HCT116 (cell line): Measurements from ENCODE around the gene ENKD1. TPM values are rescaled to one million over a fixed set of nuclear protein-coding genes. Genes with fewer than 3 reads are reported as not detected.

Experiments used
- ATAC-seq: fragments of 200-7000 bp; cut with Tn5 transposase; 2 replicates; pipeline ENCODE4 v1.9.1; 2020; ENCODE audit warnings: mild to moderate bottlenecking, moderate library complexity
- BruUV-seq: library from RNA; stranded (reverse); fragments of 400-500 nt; replicated peaks from 2 replicates; lab custom pipeline; 2021; lab: Mats Ljungman, UMichigan
- CTCF ChIA-PET: fragments of 300-600 bp; sonication (Branson Sonifier 250); formaldehyde crosslinking; loops from one replicate; lab custom pipeline; 2021; ENCODE audit warnings: antibody characterized with exemption; lab: Charles Lee
- POLR2A ChIA-PET: fragments of 300-600, 350-600 bp; sonication (Branson Sonifier 250); formaldehyde crosslinking; loops from one replicate; lab custom pipeline; 2021; ENCODE audit warnings: antibody characterized with exemption; lab: Charles Lee
- RAD21 ChIA-PET, 2 experiments: fragments of 300-600 bp; sonication (Branson Sonifier 250); formaldehyde crosslinking; loops; one replicate each; lab custom pipeline; 2023; ENCODE audit warnings: low total read pairs in 2 of 2; ENCODE audit not compliant: uncharacterized antibody in 2 of 2, unreplicated experiment in 2 of 2, low non-redundant PET in 1 of 2; lab: Charles Lee
- DNase-seq: peaks from one replicate; pipeline ENCODE4 v3.0.0-alpha.2; 2010; ENCODE audit warnings: low read depth, low spot score
- H2AFZ ChIP-seq: fragments of 200-600 bp; shearing (Covaris generic), sonication (generic); 2 replicates; pipeline ENCODE4 v1.6.1; 2017; ENCODE audit warnings: low read depth, mixed run types, mixed read lengths, antibody characterized with exemption, low read length; ENCODE audit not compliant: poor library complexity, severe bottlenecking
- H3K27ac ChIP-seq: 2 replicates; pipeline ENCODE4 v1.5.1; 2012; ENCODE audit warnings: low read depth, low read length
- H3K27me3 ChIP-seq: fragments of 200-600 bp; sonication (generic); 2 replicates; pipeline ENCODE4 v1.6.1; 2016; ENCODE audit warnings: mixed run types, low read length, mixed read lengths; ENCODE audit not compliant: insufficient read depth
- H3K36me3 ChIP-seq, 2 experiments: fragments of 200-500 bp in 1 of 2; fragments of 200-600 bp in 1 of 2; sonication (Bioruptor generic) in 1 of 2; sonication (generic) in 1 of 2; 2 replicates each; pipeline versions ENCODE4 v1.5.1 to v1.6.1; 2014 to 2016; ENCODE audit warnings: low read length in 2 of 2, inconsistent platforms in 1 of 2, mixed read lengths in 1 of 2, mixed run types in 1 of 2; ENCODE audit not compliant: insufficient read depth in 2 of 2, control insufficient read depth in 1 of 2
- H3K4me1 ChIP-seq, 2 experiments: fragments of 200-600 bp in 1 of 2; sonication (generic) in 1 of 2; 2 replicates each; pipeline versions ENCODE4 v1.5.1 to v1.6.1; 2012 to 2017; ENCODE audit warnings: low read length in 2 of 2, inconsistent platforms in 1 of 2, mild to moderate bottlenecking in 1 of 2, mixed read lengths in 1 of 2, mixed run types in 1 of 2, moderate library complexity in 1 of 2; ENCODE audit not compliant: insufficient read depth in 2 of 2, control insufficient read depth in 1 of 2
- H3K4me2 ChIP-seq: fragments of 200-600 bp; sonication (generic); 2 replicates; pipeline ENCODE4 v1.6.1; 2017; ENCODE audit warnings: mixed run types, low read length, mixed read lengths
- H3K4me3 ChIP-seq, 2 experiments: fragments of 200-600 bp in 1 of 2; sonication (generic) in 1 of 2; replicated peaks in 1 of 2; 2 replicates each; pipeline ENCODE4 v1.5.1; 2011 to 2016; ENCODE audit warnings: low read length in 2 of 2, control low read depth in 1 of 2, low read depth in 1 of 2, mild to moderate bottlenecking in 1 of 2, mixed read lengths in 1 of 2, mixed run types in 1 of 2
- H3K79me2 ChIP-seq: fragments of 200-600 bp; sonication (generic); 2 replicates; pipeline ENCODE4 v1.6.1; 2017; ENCODE audit warnings: mild to moderate bottlenecking, mixed run types, low read length, moderate library complexity, mixed read lengths; ENCODE audit not compliant: insufficient read depth
- H3K9ac ChIP-seq: fragments of 200-600 bp; sonication (generic); 2 replicates; pipeline ENCODE4 v1.6.1; 2016; ENCODE audit warnings: low read length, mixed read lengths
- H3K9me2 ChIP-seq: fragments of 200-600 bp; sonication (generic), shearing (Covaris generic); 2 replicates; pipeline ENCODE4 v1.6.1; 2017; ENCODE audit warnings: mixed run types, mild to moderate bottlenecking, moderate library complexity; ENCODE audit not compliant: insufficient read depth
- H3K9me3 ChIP-seq, 2 experiments: fragments of 200-500 bp in 1 of 2; fragments of 200-600 bp in 1 of 2; sonication (Bioruptor generic) in 1 of 2; sonication (generic) in 1 of 2; 2 replicates each; pipeline ENCODE4 v1.6.1; 2014 to 2017; ENCODE audit warnings: low read length in 2 of 2, mixed read lengths in 2 of 2, inconsistent platforms in 1 of 2, low read depth in 1 of 2, mild to moderate bottlenecking in 1 of 2, mixed run types in 1 of 2, moderate library complexity in 1 of 2; ENCODE audit not compliant: control insufficient read depth in 1 of 2, insufficient read depth in 1 of 2
- H4K20me1 ChIP-seq: fragments of 200-600 bp; sonication (generic), shearing (Covaris generic); 2 replicates; pipeline ENCODE4 v1.6.1; 2017; ENCODE audit warnings: mixed run types, mild to moderate bottlenecking, moderate library complexity; ENCODE audit not compliant: insufficient read depth
- EGR1 ChIP-seq: IDR thresholded peaks from 2 replicates; pipeline ENCODE4 v1.6.1; 2012; ENCODE audit warnings: low read depth
- JUND ChIP-seq: IDR thresholded peaks from 2 replicates; pipeline ENCODE4 v1.6.1; 2012
- POLR2A ChIP-seq: IDR thresholded peaks from 2 replicates; pipeline ENCODE4 v1.7.0; 2011; ENCODE audit warnings: borderline replicate concordance; ENCODE audit not compliant: insufficient read depth, insufficient read length; ENCODE audit errors: extremely low read depth
- POLR2AphosphoS5 ChIP-seq: IDR thresholded peaks from 2 replicates; pipeline ENCODE4 v1.6.1; 2011; ENCODE audit warnings: mild to moderate bottlenecking, low read depth, low read length, moderate library complexity
- REST ChIP-seq: IDR thresholded peaks from 2 replicates; pipeline ENCODE4 v1.6.1; 2012; ENCODE audit warnings: low read depth
- ZFX ChIP-seq: fragments of 450-650 bp; IDR thresholded peaks from 2 replicates; pipeline ENCODE4 v1.6.1; 2017
- intact Hi-C: fragments of 100-400 bp; cut with micrococcal nuclease; formaldehyde crosslinking; loops from 2 replicates; pipeline ENCODE4 v1.10.0; 2022
- total RNA-seq: library from RNA; stranded (reverse); gene quantifications from one replicate; pipeline ENCODE4 v1.2.1, GENCODE V29; 2021; ENCODE audit not compliant: unreplicated experiment
- TF ChIP-seq, protein P1 (sequence below): IDR thresholded peaks from 2 replicates; pipeline ENCODE4 v1.6.1; 2011; ENCODE audit warnings: mild to moderate bottlenecking, low read length, moderate library complexity; ENCODE audit not compliant: insufficient replicate concordance; ENCODE audit errors: extremely low read depth
- TF ChIP-seq, protein P2 (sequence below), 3 experiments: fragments of 200-600 bp in 1 of 3; sonication (generic) in 1 of 3; IDR thresholded peaks in 2 of 3; conservative IDR thresholded peaks in 1 of 3; 2 replicates each; pipeline ENCODE4 v1.5.1; 2012 to 2017; ENCODE audit warnings: low read depth in 2 of 3, low read length in 2 of 3, antibody characterized with exemption in 1 of 3, borderline replicate concordance in 1 of 3, control low read depth in 1 of 3, mild to moderate bottlenecking in 1 of 3, mixed read lengths in 1 of 3, mixed run types in 1 of 3, moderate library complexity in 1 of 3; ENCODE audit not compliant: insufficient read depth in 1 of 3

ENKD1 gene
- total RNA-seq, 1 experiment from 2014 or later: 16.8 TPM

DNA sequence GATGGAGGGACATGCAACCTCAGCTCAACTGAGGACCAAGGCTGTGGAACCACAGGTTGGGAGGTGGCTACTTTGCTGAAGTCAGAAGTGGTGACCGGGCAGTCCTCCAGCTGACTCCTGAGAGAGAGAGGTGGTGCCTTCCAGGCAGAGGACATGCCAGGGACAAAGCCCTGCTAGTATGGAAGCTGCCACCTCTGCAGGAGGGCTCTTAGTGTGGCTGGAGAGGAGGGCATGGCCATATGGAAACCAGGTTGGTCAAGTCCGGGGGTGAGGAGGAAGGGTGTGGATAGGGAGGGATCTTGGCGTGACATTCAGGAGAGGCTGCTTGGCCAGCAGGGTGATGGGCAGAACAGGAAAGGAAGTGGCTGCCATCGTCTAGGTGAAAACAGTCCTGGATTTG is 5.8 kb upstream of the ENKD1 start:
- RAD21 ChIA-PET: interaction anchor here in 1 of 2 experiments (1.3 kb wide), 1 partner anchor 134 kb away, joined by 3 read pairs; the partner anchor contains the start of genes RANBP10 and TSNAXIP1
- H2AFZ ChIP-seq: no peak overlapping the region

GRCh38 chr16:67669499-67670101 is 3.0 kb upstream of the ENKD1 start:
- DNase-seq: no peak
- intact Hi-C loops: loop anchor here (5.0 to 10.0 kb wide), 3 partner anchors 138 to 715 kb away; partner anchors contain the start of genes RANBP10 and TSNAXIP1
- no peak for ATAC-seq

More for the DNA sequence above, 5.8 kb upstream of the ENKD1 start:
- no peaks in the 10 kb centered on the region for H3K9me3 ChIP-seq
- no peaks in the 10 kb centered on the region for H3K79me2 ChIP-seq
- H3K9me2 ChIP-seq: no peaks in the 10 kb centered on the region
- H3K4me3 ChIP-seq: no peak overlapping the region
- H3K36me3 ChIP-seq: no peaks in the 10 kb centered on the region
- TF ChIP-seq POLR2AphosphoS5: no peak
- no peaks in the 10 kb centered on the region for H3K27me3 ChIP-seq
- H3K4me1 ChIP-seq: peaks cover 4 to 17% of the 10 kb centered on the region in 2 experiments; a peak in 3 of 4 replicates
- DNase-seq (no peak), ATAC-seq (peak; percentile 9; the same call in 1 of the 2 replicates)
- no peak overlapping the region for H3K27ac ChIP-seq
- no TSS peak for BruUV-seq
- CTCF ChIA-PET: interaction anchor here (0.7 to 5.0 kb wide), 19 partner anchors 9 to 369 kb away, joined by 3 to 21 read pairs (median 4); partner anchors contain the start of genes ACD, GFOD2, NRN1L and PARD6A
- H4K20me1 ChIP-seq: no peaks in the 10 kb centered on the region
- no peak overlapping the region for H3K9ac ChIP-seq
- intact Hi-C loops: loop anchor here (1.0 to 5.0 kb wide), 4 partner anchors 135 to 370 kb away; partner anchors contain the start of genes RANBP10 and TSNAXIP1
- POLR2A ChIA-PET: no interaction called here
- peak overlapping the region; percentile 23; the same call in 1 of the 2 replicates for H3K4me2 ChIP-seq

More at GRCh38 chr16:67669499-67670101, 3.0 kb upstream of the ENKD1 start:
- Histone ChIP-seq H3K4me2 (no peak overlapping the region), H3K36me3 (no peaks in the 10 kb centered on the region), H3K9ac (no peak overlapping the region), H3K27ac (no peak overlapping the region), H2AFZ (no peak overlapping the region), H3K79me2 (peaks cover 5% of the 10 kb centered on the region; the same call in 1 of the 2 replicates), H3K9me2 (no peaks in the 10 kb centered on the region)
- TF ChIP-seq ZFX: no peak
- TF ChIP-seq POLR2A: no peak
- TF ChIP-seq, protein P1, sequence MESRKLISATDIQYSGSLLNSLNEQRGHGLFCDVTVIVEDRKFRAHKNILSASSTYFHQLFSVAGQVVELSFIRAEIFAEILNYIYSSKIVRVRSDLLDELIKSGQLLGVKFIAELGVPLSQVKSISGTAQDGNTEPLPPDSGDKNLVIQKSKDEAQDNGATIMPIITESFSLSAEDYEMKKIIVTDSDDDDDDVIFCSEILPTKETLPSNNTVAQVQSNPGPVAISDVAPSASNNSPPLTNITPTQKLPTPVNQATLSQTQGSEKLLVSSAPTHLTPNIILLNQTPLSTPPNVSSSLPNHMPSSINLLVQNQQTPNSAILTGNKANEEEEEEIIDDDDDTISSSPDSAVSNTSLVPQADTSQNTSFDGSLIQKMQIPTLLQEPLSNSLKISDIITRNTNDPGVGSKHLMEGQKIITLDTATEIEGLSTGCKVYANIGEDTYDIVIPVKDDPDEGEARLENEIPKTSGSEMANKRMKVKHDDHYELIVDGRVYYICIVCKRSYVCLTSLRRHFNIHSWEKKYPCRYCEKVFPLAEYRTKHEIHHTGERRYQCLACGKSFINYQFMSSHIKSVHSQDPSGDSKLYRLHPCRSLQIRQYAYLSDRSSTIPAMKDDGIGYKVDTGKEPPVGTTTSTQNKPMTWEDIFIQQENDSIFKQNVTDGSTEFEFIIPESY: no peak
- TF ChIP-seq JUND: no peak
- no peak for TF ChIP-seq REST
- TF ChIP-seq EGR1: no peak
- TF ChIP-seq, protein P2, sequence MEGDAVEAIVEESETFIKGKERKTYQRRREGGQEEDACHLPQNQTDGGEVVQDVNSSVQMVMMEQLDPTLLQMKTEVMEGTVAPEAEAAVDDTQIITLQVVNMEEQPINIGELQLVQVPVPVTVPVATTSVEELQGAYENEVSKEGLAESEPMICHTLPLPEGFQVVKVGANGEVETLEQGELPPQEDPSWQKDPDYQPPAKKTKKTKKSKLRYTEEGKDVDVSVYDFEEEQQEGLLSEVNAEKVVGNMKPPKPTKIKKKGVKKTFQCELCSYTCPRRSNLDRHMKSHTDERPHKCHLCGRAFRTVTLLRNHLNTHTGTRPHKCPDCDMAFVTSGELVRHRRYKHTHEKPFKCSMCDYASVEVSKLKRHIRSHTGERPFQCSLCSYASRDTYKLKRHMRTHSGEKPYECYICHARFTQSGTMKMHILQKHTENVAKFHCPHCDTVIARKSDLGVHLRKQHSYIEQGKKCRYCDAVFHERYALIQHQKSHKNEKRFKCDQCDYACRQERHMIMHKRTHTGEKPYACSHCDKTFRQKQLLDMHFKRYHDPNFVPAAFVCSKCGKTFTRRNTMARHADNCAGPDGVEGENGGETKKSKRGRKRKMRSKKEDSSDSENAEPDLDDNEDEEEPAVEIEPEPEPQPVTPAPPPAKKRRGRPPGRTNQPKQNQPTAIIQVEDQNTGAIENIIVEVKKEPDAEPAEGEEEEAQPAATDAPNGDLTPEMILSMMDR (IDR thresholded peaks at IDR 0.05 in 2 of 3, conservative IDR thresholded peaks at IDR 0.05 in 1 of 3; ENCODE audit: borderline replicate concordance in 1 of 3, insufficient read depth in 1 of 3, low read depth in 2 of 3, low read length in 2 of 3): no peak
- TF ChIP-seq, all 23 proteins: peak for 0
- RAD21 ChIA-PET: no interaction called here
- H3K4me3 ChIP-seq: no peak overlapping the region
- no peaks in the 10 kb centered on the region for H3K27me3 ChIP-seq
- H4K20me1 ChIP-seq: no peaks in the 10 kb centered on the region
- no peaks in the 10 kb centered on the region for H3K9me3 ChIP-seq
- CTCF ChIA-PET: interaction anchor here (1.8 to 5.0 kb wide), 2 partner anchors 122 to 148 kb away, joined by 9 to 21 read pairs; no protein-coding TSS in a partner anchor
- H3K4me1 ChIP-seq: peaks cover 6 to 35% of the 10 kb centered on the region in 2 experiments; a peak in 3 of 4 replicates
- POLR2A ChIA-PET: no interaction called here
- BruUV-seq: no TSS peak
